NCI-H2107 treated with DMSO at 0.1 percent for 48 hours (cell line): Measurements from ENCODE around the gene TMPRSS4.

Source experiments
- DNase-seq: peaks from one replicate; lab custom pipeline; 2025; ENCODE audit not compliant: unreplicated experiment; lab: John Stamatoyannopoulos, UW

The TMPRSS4 gene

DNA sequence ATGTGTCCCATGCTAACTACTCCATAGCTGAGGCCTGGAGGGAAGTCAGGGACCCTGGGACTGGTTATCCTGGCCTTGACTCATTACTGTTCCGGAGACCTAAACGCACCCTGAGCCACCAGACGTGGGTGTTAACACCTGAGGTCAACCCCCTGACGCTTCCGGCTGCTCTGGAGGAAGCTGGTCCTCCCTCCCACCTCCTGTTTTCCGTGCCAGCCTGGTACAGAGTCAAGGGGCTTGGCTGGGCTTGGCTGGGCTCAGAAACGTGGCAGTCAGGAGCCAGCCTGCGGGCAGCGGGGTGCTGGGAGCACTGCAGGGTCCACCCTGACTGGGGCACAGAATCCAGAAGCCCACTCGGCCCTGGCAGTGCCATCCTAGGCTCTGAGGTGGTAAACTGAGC lies 2.6 kb downstream of the TMPRSS4 start:
- DNase-seq: no peak

- DNase-seq: no peak
Observed at GRCh38 chr11:118080296-118080695, 3.4 kb downstream of the TMPRSS4 start.

DNA sequence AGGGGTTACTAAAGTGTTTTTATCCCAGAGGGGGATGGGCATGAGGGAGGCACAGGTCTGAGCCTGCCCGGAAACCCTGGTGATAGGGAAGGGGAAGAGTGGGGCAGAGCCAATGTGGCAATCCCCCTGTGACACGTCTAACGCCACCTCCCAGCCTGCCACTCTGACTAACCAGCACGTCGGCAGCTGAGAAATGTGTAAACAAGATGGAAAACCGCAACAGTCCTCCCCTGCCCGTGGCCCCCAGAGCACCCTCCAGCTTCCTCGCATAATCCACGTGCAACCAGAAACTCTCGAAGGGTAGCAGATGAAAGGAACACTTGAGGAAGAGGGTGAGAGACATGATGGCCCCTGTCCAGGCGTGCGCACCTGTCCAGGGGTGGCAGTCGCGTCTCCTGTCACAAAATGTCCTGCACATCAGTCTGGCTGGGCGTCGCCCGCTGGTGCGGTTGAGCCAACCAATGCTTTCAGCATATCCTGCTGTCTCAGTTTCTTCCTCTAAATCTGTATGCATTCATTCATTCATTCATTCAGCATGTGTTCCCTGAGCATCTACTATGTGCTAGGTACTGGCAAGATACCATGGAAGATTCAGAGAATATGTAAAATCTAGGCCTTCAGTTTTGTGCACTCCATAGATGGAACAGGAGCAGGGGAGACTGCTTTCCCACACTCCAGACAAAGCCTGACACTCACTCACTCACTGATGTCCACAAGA lies 4.5 kb downstream of the TMPRSS4 start:
- no peak for DNase-seq

DNA sequence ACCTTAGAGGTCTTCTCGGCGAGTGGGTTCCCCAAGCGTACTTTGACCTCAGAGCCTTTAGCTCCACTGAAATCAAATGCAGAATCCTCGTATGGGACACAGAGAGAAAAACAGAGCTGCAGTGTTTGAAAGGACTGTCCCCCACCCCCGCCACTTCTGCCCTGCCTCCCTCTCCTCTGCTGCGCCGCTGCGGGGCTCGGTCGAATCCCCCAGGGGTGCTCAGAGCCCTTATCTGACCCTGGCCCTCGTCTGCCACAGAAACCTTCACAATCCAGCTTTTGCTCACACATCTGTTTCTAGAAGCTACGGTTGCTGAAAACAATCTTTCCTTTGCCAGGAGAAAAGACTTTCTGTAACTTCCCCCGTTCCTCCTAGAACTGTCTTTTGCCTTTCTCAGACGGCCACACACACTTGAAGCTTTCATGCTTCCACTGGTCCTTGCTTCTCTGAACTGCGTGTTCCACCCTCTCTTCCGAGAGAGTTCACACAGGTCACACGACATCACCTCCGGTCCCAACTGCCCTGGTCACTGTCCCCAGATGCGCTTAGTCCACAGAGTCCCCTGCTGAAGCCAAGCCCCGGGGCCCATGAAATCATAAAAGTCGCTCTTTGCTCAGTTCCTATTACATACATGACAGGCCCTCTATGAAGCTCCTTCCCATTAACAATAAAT lies 6.1 kb downstream of the TMPRSS4 start:
- no peak for DNase-seq

- no peak for DNase-seq
Observed at GRCh38 chr11:118084247-118084646, 7.4 kb downstream of the TMPRSS4 start.

DNA sequence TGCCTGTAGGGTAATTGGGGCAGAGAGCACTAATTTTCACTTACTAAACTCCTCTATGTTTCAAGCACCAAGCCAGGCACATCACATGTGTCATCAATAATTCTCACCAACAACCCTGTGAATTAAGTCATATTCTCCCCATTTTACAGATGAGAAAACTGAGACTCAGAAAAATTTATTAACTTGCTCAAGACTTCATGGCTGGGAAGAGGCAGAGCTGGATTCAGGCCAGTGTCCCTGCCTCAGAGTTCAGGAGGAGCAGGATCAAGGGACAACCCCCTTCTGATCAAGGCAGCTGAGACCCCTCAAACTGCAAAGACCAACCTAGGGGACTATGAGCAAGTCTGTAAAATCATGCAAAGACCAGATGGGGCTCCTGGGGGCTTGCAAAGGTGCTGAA lies 7.8 kb downstream of the TMPRSS4 start:
- no peak for DNase-seq

- DNase-seq: peak; percentile 92
Observed at GRCh38 chr11:118086913-118087768, 10.3 kb downstream of the TMPRSS4 start, which contains the start of gene SMIM35. Gene SMIM35 (minus strand): TSS chr11:118086963. CDS start chr11:118086757, 206 bp downstream.

DNA sequence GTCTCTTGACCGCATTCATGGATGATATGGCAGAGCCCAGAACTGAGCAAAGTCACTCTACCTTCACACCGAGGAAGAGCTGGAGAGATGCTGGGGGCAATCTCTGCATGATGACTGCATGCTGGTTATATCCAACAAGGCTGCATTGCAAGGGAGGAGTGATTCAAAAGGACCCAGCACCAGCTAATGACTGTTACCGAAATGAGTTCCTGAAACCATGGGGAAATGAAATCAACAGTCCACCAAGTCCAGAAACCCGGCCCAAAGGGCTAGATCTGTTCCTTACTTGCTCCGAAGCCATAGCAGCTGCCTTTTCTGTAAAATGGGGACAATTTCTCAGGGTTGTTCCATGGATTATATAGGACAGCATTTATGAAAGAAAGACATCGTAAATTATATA lies 11.1 kb downstream of the TMPRSS4 start:
- no peak for DNase-seq

GRCh38 chr11:118088531-118088930 lies 11.7 kb downstream of the TMPRSS4 start:
- DNase-seq: no peak

DNA sequence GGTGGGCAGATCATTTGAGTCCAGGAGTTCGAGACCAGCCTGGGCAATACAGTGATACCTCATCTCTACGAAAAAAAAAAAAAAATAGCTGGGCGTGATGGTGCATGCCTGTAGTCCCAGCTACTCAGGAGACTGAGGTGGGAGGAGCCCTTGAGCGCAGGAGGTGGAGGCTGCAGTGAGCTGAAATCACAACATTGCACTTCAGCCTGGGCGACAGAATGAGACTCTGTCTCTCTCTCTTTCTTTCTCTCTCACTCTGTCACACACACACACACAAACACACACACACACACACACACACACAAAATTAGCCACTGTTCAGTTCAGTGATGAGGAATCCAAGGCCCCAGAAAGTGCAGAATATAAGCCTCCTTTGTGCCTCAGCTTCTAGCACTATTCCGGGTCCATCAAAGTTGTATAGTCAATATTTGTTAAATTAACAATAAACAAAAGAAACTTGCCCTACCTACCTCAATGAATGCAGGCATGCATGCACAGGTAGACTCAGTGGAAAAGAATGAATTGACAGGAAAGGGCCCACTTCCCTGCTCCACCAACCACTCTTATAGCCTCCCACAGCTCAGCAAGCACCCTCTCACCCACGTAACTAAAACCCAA lies 13.8 kb downstream of the TMPRSS4 start:
- DNase-seq: no peak

DNA sequence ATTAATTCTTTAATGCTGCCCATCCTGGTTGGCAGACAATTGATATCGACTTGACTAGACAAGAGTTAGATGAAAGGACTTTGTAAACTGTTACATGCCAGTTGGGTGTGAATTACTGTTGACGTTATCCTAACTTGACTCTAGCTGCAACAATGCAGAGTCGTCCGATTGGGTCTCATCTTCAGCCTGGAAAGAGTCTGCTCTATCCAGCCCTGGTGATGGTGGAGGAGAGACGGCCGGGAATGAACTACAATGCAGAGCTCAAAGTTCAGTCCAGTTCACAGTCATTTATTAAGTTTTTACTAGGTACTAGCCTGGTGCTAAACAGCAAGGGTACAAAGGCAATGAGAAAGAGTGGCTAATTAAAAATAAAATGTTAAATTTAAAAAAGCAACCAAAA lies 14.8 kb downstream of the TMPRSS4 start:
- DNase-seq: no peak

DNA sequence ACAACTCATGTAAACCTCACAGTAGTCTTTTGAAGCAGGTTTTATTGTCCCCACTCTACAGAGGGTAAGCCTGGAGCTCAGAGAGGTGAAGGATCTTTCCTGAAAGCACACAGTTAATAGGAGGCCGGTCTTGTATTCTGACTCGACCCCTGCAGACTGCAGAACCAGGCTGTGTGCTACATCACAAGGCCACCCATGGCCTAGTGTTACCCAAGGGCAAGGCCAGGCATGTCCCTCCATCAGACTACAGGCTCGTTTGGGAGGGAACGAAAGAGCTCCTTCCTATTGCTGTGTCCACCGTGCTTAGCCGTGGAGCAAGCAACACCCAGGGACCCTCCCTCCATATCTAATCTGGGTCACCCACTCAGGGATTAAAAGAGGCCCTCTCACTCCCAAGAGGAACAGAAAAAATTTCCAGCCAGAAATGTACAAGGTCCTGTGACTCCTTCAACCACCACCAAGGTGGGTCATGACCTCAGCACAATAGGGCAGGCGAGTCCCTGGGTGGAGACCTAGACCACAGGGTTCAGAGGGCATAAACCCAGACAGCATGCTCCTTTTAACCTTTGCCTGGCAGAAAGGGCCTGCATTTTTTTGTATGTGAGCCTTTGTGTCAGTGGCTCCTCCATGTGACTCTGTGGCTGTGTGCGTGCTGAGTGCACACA lies 16.2 kb downstream of the TMPRSS4 start:
- DNase-seq: no peak

GRCh38 chr11:118095493-118095892 lies 18.6 kb downstream of the TMPRSS4 start:
- no peak for DNase-seq

- no peak for DNase-seq
Observed at GRCh38 chr11:118095967-118096367, 19.1 kb downstream of the TMPRSS4 start.

DNA sequence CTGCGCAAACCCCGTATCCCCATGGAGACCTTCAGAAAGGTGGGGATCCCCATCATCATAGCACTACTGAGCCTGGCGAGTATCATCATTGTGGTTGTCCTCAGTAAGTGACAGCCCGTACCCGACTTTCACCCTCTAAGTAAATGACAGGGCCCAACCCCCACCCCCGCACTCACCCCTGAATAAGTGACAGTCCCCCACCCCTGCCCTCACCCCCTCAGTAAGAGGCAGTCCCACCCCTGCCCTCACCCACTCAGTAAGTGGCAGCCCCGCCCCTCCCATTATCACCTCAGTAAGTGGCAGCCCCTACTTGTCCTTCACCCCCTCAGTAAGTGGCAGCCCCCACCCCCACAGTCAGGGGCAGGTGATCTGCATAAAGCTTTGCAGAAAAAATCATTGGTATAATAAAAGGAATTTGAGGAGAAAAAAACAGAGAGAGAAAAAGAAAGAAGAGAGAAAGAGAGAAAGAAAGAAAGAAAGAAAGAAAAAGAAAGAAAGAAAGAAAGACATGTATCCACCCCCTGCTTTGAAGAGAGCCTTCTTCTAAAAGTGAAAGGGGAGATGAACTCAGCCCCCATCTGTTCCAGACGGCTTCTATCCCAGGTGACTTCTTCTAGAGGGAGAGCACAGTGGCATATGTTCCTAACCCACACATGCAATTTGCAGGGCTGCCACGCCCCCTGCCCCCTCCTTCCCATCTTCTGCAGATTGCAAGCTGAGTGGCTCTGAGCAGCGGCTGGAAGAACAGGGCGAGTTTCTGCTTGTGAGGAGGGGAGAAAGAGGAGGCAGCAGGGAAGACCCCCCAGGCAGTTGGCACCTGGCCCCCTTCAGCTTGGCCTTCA lies 22.3 kb downstream of the TMPRSS4 start:
- peak; percentile 57 for DNase-seq

DNA sequence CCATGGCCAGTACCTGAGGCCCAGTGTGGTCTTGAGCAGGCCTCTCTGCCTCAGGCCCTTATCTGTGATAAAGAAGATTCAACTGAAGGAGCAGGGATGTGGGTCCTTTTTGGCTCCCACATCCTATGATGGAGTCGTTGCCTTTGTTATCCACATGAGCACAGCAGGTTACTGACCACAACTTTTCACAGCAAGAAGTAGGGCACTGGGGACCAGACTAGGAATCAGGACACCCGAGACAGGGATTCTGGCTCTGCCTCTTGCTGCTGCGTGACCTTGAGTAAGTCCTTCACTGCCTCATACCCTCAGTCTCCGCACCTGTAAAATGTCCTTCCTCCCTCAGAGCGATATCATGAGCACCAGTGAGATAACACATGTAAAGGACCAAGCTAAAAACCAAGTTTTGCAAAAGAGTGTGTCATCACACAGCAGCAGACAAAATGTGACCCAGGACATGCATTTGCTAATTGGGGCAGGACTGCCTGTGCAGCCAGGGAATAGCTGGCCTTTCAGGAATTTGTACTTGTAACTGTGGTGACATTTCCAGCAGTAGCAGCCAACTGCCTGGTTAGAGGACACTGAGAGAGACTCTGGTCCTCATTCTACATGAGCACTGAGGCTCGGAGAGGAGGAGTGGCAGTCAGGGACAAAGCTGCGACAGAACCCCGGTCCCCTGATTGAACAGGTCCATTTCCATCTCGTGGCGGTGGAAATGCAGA lies 23.1 kb downstream of the TMPRSS4 start:
- no peak for DNase-seq

GRCh38 chr11:118100691-118101232 lies 23.9 kb downstream of the TMPRSS4 start:
- no peak for DNase-seq

DNA sequence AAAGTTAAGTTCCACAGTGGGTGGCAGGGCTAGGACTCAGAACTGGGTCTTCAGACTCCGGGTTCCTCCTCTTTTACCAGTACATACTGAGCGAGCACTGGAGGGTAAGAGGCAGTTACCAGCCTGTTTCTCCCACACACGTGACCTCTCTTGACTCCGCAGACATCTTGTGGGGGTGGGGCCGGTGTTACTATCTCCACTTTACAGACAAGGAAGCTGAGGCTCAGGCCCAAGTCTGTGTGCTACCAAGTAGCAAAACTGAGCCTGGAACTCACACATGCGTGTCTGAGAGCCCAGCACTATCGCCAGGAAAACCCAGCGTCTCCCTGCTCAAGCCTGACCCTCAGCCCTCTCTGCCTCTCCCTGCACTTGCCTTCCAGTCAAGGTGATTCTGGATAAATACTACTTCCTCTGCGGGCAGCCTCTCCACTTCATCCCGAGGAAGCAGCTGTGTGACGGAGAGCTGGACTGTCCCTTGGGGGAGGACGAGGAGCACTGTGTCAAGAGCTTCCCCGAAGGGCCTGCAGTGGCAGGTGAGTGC lies 25.9 kb downstream of the TMPRSS4 start:
- DNase-seq: no peak

GRCh38 chr11:118104491-118104890 lies 27.6 kb downstream of the TMPRSS4 start:
- no peak for DNase-seq
